Stimulated activated CD8-positive, alpha-beta memory T cell treated with anti-CD3 and anti-CD28 coated beads, Interleukin-15, amount 100 ng/mL, for 24 hours (primary cell): ENCODE measurements around the gene LAMC2.
"Not testable (repeated sequence)": the region's sequence is repeated elsewhere in the genome, so short reads cannot be mapped to it uniquely, and the experiment has no call there.

Experiments
- DNase-seq: peaks from one replicate; pipeline ENCODE4 v3.0.0-alpha.2; 2020; ENCODE audit warnings: low read depth

The LAMC2 gene

GRCh38 chr1:183238071-183238470, 52.0 kb downstream of the LAMC2 start:
- DNase-seq = no peak

DNA sequence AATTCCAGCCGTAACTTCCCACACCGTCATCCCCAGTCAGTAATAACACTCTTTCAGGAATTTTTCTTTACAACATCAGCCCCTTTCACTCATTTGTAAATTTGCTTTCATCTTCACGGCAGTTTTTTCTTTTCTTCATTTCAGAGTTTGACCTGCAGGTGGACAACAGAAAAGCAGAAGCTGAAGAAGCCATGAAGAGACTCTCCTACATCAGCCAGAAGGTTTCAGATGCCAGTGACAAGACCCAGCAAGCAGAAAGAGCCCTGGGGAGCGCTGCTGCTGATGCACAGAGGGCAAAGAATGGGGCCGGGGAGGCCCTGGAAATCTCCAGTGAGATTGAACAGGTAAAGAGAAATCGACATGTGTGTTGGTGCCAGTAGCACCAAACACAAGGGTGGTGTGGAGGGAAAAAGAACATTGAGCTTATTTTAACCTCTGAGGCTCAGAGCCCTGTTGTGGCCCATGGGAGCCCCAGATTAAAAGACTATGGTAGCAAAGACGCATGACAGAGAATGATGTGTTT, 53.2 kb downstream of the LAMC2 start:
- no peak for DNase-seq

- no peak for DNase-seq
Measured at GRCh38 chr1:183239793-183240525, 53.9 kb downstream of the LAMC2 start.

- no peak for DNase-seq
Measured at GRCh38 chr1:183240526-183240825, 54.4 kb downstream of the LAMC2 start.

- not testable (repeated sequence) for DNase-seq
Measured at GRCh38 chr1:183240853-183241252, 54.8 kb downstream of the LAMC2 start.

GRCh38 chr1:183241471-183241870, 55.4 kb downstream of the LAMC2 start:
- DNase-seq = no peak

- no peak for DNase-seq
Measured at GRCh38 chr1:183242556-183242955, 56.5 kb downstream of the LAMC2 start.

DNA sequence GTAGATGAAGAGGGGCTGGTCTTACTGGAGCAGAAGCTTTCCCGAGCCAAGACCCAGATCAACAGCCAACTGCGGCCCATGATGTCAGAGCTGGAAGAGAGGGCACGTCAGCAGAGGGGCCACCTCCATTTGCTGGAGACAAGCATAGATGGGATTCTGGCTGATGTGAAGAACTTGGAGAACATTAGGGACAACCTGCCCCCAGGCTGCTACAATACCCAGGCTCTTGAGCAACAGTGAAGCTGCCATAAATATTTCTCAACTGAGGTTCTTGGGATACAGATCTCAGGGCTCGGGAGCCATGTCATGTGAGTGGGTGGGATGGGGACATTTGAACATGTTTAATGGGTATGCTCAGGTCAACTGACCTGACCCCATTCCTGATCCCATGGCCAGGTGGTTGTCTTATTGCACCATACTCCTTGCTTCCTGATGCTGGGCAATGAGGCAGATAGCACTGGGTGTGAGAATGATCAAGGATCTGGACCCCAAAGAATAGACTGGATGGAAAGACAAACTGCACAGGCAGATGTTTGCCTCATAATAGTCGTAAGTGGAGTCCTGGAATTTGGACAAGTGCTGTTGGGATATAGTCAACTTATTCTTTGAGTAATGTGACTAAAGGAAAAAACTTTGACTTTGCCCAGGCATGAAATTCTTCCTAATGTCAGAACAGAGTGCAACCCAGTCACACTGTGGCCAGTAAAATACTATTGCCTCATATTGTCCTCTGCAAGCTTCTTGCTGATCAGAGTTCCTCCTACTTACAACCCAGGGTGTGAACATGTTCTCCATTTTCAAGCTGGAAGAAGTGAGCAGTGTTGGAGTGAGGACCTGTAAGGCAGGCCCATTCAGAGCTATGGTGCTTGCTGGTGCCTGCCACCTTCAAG, 57.3 kb downstream of the LAMC2 start:
- DNase-seq = no peak

DNA sequence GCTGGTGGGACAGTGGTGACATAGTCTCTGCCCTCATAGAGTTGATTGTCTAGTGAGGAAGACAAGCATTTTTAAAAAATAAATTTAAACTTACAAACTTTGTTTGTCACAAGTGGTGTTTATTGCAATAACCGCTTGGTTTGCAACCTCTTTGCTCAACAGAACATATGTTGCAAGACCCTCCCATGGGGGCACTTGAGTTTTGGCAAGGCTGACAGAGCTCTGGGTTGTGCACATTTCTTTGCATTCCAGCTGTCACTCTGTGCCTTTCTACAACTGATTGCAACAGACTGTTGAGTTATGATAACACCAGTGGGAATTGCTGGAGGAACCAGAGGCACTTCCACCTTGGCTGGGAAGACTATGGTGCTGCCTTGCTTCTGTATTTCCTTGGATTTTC, 58.4 kb downstream of the LAMC2 start:
- DNase-seq = no peak

- DNase-seq = no peak
Measured at GRCh38 chr1:183245357-183245756, 59.3 kb downstream of the LAMC2 start.

DNA sequence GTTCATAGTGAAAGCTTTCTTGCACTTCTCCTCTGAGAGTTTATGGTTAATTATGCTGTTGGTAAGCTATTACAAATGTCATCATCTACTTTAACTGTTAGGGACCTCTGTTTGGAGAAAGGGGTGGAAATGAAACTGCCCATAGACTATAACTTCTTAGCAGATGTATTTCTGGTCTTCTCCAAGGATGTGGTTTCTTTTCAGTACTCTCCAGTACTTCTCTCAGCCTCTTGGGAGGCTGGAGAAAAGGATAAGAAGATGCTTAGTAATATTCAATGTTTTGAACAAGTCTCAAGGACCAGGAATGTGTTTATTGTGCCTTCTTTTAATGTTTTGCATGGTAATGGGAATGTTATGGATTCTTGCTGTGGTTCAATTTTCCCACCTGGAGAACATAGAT, 60.4 kb downstream of the LAMC2 start:
- no peak for DNase-seq

GRCh38 chr1:183247066-183247465, 61.0 kb downstream of the LAMC2 start:
- no peak for DNase-seq

DNA sequence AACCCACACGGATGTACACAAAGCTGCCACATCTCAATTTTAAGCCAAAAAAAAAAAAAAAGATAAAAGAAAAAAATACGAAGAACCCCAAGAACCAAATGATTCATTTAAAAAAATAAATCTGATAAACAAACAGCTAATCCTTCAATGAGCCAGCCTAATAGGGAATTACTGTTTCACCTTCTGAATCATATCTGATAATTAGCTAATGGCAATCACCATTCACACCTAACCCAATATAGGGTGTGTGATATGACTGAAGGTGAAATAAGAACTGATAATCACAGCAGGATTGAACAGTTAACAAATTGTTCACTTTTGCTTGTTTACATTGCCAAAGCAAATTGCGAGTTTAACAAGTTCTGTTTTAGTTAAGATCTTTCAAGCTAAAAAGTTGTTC, 61.4 kb downstream of the LAMC2 start:
- DNase-seq = no peak

GRCh38 chr1:183247931-183248330, 61.9 kb downstream of the LAMC2 start:
- DNase-seq = no peak

DNA sequence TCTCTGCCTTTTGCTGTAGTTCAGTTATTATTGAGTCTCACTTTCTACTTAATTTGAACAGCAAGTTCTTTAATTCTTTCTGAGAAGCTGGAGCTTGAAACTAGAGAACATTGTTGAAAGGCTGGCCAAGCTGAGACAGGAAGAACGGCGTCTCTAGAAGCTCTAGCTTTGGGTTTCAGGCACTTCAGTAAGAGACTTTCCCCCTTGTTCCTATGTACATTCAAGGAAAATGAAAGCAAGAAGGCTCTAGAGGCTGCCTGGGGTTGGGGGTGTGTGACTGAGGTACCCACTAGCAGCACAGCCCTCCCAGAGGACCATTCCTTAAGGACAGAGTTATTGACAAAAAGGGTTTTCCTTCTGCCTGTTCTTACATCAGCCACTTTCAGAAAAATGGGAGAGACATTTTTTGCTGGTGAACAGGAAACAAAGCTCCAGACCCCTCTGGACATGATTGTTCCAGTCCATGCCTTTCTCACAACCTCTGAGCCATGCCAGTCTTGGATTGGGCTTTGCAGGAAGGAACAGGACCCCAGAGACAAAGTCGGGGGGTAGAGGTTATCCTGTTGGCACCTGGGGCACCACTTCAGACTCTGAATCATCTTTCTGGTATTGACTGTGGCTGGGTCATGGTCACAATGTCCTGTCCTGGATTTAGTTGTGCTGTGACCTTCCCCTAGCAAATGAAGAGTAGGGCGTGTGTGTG, 63.1 kb downstream of the LAMC2 start:
- no peak for DNase-seq

DNA sequence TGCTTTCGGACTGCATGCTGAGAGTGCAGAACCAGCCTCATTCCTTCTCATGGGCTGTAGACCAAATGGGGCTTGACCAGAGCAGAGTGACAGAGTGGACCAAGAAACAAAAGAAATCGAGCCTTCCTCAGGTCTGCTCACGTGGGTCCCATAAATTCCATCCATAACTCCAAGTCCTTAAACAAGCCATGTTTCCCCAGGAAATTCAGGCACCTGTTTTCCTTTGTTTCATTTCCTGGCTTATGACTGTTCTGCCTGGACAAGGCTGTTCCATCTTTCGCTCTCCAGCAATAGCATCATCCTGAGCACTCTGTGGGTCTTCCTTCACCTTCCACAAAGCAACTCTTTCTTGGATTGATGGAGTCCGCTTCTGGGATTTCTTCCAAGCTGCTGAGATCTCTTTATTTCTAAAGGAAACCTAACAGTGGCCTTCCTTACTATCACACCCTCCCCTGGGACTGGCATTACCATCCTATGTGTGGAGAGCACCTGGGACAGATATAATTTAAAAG, 63.9 kb downstream of the LAMC2 start:
- DNase-seq = no peak

- no peak for DNase-seq
Measured at GRCh38 chr1:183251101-183251958, 65.3 kb downstream of the LAMC2 start.

DNA sequence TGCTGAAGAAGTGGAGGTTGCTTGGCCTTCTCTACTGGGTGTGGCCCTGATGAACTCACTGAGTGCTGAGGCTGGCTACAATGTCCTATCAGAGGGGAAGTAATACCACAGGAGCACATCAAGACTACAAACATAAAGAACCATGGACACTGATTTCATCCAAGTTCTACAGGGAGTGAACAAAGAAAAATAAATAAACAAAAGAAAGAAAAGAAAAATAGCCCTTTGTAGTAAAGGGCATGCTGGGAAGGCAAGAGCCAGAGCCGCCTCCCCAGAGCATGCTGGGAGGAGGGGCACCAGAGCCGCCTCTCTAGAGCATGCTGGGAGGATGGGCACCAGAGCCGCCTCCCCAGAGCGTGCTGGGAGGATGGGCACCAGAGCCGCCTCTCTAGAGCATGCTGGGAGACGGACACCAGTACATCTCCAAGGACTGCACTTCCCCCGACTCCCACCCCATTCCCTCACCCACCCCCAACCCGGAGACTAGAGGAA, 65.9 kb downstream of the LAMC2 start:
- DNase-seq = no peak

DNA sequence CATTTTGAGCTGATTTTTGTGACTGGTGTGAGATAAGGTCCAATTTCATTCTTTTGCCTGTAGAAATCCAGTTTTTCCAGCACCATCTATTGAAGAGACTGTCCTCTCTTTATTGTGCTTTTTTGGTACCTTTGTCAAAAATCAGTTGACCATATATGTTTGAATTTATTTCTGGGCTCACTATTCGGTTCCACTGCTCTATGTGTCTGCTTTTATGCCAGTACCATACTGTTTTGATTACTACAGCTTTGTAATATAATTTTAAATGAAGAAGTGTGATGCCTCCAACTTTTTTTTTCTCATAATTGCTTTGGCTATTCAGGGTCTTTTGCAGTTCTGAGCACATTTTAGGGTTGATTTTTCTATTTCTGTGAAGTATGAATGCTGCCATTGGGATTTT, 69.0 kb downstream of the LAMC2 start:
- DNase-seq = no peak

DNA sequence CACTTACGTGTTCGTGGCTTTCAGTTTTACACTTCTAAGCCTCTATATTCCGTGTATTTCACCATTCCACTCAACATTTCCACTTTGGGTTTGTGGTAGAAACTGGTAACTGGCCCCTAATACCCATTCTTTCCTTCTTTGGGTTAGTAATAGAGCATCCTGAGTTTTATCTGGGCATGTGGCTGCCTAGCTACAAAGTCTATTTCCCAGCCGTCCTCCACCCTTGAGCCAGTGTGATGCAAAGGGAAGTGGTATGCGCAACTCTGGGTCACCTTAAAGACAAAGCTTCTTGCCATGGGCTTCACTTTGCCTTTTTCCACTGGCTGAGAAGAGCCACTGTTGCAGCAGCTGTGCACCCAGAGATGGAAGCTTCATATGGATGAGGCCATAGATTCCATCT, 73.9 kb downstream of the LAMC2 start:
- no peak for DNase-seq

GRCh38 chr1:183262628-183263200, 76.7 kb downstream of the LAMC2 start:
- no peak for DNase-seq
